Neural progenitor cell (in vitro differentiated cells): ENCODE results near the gene STPG1. TPM values are rescaled to one million over a fixed set of nuclear protein-coding genes. Genes with fewer than 3 reads are reported as not detected.

Experiments used
- DNase-seq: peaks from one replicate; pipeline ENCODE4 v3.0.0-alpha.2; 2016; ENCODE audit warnings: low spot score
- H2AFZ ChIP-seq: fragments of 200-600 bp; sonication (generic); replicated peaks from 2 replicates; pipeline ENCODE4 v1.6.1; 2016; ENCODE audit warnings: antibody characterized with exemption
- H3F3A ChIP-seq: fragments of 200-600 bp; sonication (generic); 2 replicates; pipeline ENCODE4 v1.6.1; 2016; ENCODE audit warnings: antibody characterized with exemption, low read depth
- H3K27ac ChIP-seq: fragments of 200-600 bp; sonication (generic); 2 replicates; pipeline ENCODE4 v1.5.1; 2016; ENCODE audit warnings: mild to moderate bottlenecking
- H3K27me3 ChIP-seq: fragments of 200-600 bp; sonication (generic); 2 replicates; pipeline ENCODE4 v1.6.1; 2016; ENCODE audit warnings: mild to moderate bottlenecking, moderate library complexity
- H3K36me3 ChIP-seq: fragments of 200-600 bp; sonication (generic); 2 replicates; pipeline ENCODE4 v1.5.1; 2016
- H3K4me1 ChIP-seq: fragments of 200-600 bp; sonication (generic); 2 replicates; pipeline ENCODE4 v1.6.1; 2016; ENCODE audit warnings: mixed run types
- H3K4me2 ChIP-seq: fragments of 200-600 bp; sonication (generic); 2 replicates; pipeline ENCODE4 v1.6.1; 2016
- H3K4me3 ChIP-seq: fragments of 200-600 bp; sonication (generic); 2 replicates; pipeline ENCODE4 v1.5.1; 2016
- H3K79me2 ChIP-seq: fragments of 200-600 bp; sonication (generic); 2 replicates; pipeline ENCODE4 v1.6.1; 2016; ENCODE audit warnings: low read depth
- H3K9ac ChIP-seq: fragments of 200-600 bp; sonication (generic); 2 replicates; pipeline ENCODE4 v1.6.1; 2016
- H3K9me3 ChIP-seq: fragments of 200-600 bp; sonication (generic); 2 replicates; pipeline ENCODE4 v1.5.1; 2016; ENCODE audit warnings: low read depth
- H4K20me1 ChIP-seq: fragments of 200-600 bp; sonication (generic); 2 replicates; pipeline ENCODE4 v1.6.1; 2016; ENCODE audit warnings: low read depth
- H3K27ac Mint-ChIP-seq: 3 replicates; pipeline ENCODE4 v1.8.0; 2021; ENCODE audit warnings: mixed read lengths
- H3K27me3 Mint-ChIP-seq: 2 replicates; pipeline ENCODE4 v1.8.0; 2022; ENCODE audit warnings: low read depth, mild to moderate bottlenecking, inconsistent platforms, moderate library complexity, mixed read lengths; ENCODE audit not compliant: insufficient read depth
- H3K36me3 Mint-ChIP-seq: 3 replicates; pipeline ENCODE4 v1.8.0; 2021; ENCODE audit warnings: mixed read lengths
- H3K4me1 Mint-ChIP-seq: 3 replicates; pipeline ENCODE4 v1.8.0; 2021; ENCODE audit warnings: mixed read lengths
- H3K4me3 Mint-ChIP-seq: 3 replicates; pipeline ENCODE4 v1.8.0; 2021; ENCODE audit warnings: mild to moderate bottlenecking, moderate library complexity, mixed read lengths
- H3K9me3 Mint-ChIP-seq: 3 replicates; pipeline ENCODE4 v1.8.0; 2020; ENCODE audit warnings: mixed read lengths
- EZH2 ChIP-seq: fragments of 200-600 bp; sonication (generic); IDR thresholded peaks from 2 replicates; pipeline ENCODE4 v1.6.1; 2017; ENCODE audit warnings: antibody characterized with exemption, mild to moderate bottlenecking, moderate library complexity
- EZH2phosphoT487 ChIP-seq: fragments of 200-600 bp; sonication (generic); IDR thresholded peaks from 2 replicates; pipeline ENCODE4 v1.6.1; 2017; ENCODE audit warnings: antibody characterized with exemption
- total RNA-seq: library from RNA; depleted of rRNA; stranded (reverse); fragments of >200 nt; gene quantifications from 2 replicates; pipeline ENCODE4 v1.2.3, GENCODE V29; 2015; ENCODE audit warnings: low replicate concordance
- TF ChIP-seq, protein P1 (sequence below): fragments of 200-600 bp; sonication (generic); IDR thresholded peaks from 2 replicates; pipeline ENCODE4 v1.5.1; 2017; ENCODE audit warnings: antibody characterized with exemption, mild to moderate bottlenecking

STPG1 gene
- total RNA-seq, 1 donor from 2014 or later, result 15.9 TPM

DNA sequence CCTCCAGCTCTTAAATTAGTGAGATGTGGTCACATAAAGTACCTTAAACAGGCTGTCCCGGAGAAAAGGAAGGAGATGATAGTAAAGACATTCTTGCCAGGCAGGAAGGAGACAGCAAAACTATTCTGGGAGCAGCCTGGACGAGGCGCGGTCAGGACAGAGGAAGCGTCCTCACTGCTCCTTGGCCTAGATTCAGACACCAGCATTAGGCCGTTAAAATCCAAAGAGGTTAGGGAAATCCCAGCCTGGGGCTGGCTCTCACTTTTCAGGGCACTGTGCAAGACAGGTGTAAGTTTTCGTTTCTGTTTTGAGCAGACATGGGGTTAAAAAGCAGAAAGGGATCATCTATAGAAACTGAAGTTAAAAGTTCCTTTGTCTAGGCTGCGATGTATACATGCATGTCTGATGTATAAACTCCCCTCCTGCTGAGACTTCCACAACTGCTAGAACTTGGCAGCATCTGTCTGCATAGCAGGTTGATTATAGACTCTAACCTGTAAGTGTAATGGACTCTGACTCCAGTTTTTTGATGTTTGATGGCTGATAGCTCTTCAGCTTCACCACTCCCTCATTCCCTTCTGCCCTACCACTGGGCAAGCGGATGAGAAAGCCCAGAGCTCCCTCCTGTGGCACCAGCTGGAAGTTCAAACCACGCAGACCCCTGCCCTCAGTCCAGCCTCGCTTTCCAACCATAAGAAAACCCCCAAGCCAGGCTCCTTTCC lies 21.5 kb downstream of the STPG1 start:
- Histone ChIP-seq H3K27ac (no peak overlapping the region), H3K9me3 (no peaks in the 10 kb centered on the region), H3K27me3 (no peaks in the 10 kb centered on the region), H3K4me1 (peaks cover 10% of the 10 kb centered on the region), H3K4me2 (no peak overlapping the region), H2AFZ (no peak overlapping the region), H3F3A (peaks cover 24% of the 10 kb centered on the region), H4K20me1 (no peaks in the 10 kb centered on the region), H3K36me3 (no peaks in the 10 kb centered on the region), H3K9ac (no peak overlapping the region), H3K4me3 (no peak overlapping the region), H3K79me2 (no peaks in the 10 kb centered on the region)
- peaks cover 1% of the 10 kb centered on the region for H3K36me3 Mint-ChIP-seq
- H3K27ac Mint-ChIP-seq, result no peak overlapping the region
- H3K9me3 Mint-ChIP-seq, result no peaks in the 10 kb centered on the region
- no peak overlapping the region for H3K4me3 Mint-ChIP-seq
- DNase-seq, result peak; percentile 86
- H3K4me1 Mint-ChIP-seq, result peaks cover 17% of the 10 kb centered on the region
- TF ChIP-seq, protein P1, sequence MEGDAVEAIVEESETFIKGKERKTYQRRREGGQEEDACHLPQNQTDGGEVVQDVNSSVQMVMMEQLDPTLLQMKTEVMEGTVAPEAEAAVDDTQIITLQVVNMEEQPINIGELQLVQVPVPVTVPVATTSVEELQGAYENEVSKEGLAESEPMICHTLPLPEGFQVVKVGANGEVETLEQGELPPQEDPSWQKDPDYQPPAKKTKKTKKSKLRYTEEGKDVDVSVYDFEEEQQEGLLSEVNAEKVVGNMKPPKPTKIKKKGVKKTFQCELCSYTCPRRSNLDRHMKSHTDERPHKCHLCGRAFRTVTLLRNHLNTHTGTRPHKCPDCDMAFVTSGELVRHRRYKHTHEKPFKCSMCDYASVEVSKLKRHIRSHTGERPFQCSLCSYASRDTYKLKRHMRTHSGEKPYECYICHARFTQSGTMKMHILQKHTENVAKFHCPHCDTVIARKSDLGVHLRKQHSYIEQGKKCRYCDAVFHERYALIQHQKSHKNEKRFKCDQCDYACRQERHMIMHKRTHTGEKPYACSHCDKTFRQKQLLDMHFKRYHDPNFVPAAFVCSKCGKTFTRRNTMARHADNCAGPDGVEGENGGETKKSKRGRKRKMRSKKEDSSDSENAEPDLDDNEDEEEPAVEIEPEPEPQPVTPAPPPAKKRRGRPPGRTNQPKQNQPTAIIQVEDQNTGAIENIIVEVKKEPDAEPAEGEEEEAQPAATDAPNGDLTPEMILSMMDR, result peak; percentile 86
- TF ChIP-seq EZH2phosphoT487, result no peak
- no peak for TF ChIP-seq EZH2
- peaks cover 4% of the 10 kb centered on the region for H3K27me3 Mint-ChIP-seq

DNA sequence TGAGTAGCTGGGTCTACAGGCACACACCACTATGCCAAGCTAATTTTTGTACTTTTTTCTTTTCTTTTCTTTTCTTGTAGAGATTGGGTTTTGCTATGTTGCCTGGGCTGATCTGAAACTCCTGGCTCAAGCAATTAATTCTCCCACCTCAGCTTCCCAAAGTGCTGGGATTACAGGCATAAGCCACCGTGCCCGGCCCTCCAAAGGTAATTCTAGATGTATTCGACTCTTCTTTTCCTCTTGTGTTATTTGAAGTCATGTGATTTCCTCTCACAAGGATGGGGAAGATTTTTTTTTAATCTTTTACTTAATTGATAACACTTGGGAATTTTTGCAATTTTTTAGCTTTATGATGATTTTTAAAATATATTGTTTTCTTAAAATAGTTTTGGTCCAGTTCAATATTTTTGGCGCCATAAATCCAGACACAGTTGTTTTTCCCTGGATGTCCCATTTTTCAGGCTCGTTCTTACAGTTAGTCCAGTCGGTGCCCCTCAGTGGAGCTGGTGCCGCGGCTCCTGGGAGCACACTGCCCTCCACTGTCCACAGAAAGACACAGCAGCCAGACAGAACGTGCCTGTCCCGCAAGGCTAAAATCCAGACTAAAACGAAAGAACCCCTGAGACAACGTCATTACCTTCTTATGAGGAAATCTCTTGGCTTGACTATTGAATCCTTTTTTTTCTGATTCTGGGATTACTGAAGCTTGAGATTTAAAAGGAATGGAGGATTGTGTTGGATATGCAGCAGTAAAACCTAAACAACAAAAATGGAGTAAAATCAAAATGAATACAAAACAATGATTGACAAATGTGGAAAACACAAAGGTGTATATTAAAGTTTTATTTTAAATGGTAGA lies 22.4 kb downstream of the STPG1 start:
- TF ChIP-seq, protein P1, result peak; percentile 93
- no peak for TF ChIP-seq EZH2phosphoT487
- no peak for TF ChIP-seq EZH2
- H3K27me3 Mint-ChIP-seq, result peaks cover 6% of the 10 kb centered on the region
- Histone ChIP-seq H3F3A (peaks cover 24% of the 10 kb centered on the region), H3K27ac (no peak overlapping the region), H3K9me3 (no peaks in the 10 kb centered on the region), H3K4me3 (no peak overlapping the region), H3K27me3 (no peaks in the 10 kb centered on the region), H3K9ac (no peak overlapping the region), H4K20me1 (no peaks in the 10 kb centered on the region), H3K4me2 (no peak overlapping the region), H3K36me3 (no peaks in the 10 kb centered on the region), H3K79me2 (no peaks in the 10 kb centered on the region), H3K4me1 (peaks cover 10% of the 10 kb centered on the region), H2AFZ (no peak overlapping the region)
- no peak overlapping the region for H3K27ac Mint-ChIP-seq
- no peak overlapping the region for H3K4me3 Mint-ChIP-seq
- H3K36me3 Mint-ChIP-seq, result peaks cover 5% of the 10 kb centered on the region
- no peaks in the 10 kb centered on the region for H3K9me3 Mint-ChIP-seq
- DNase-seq, result peak; percentile 89
- peaks cover 19% of the 10 kb centered on the region for H3K4me1 Mint-ChIP-seq

DNA sequence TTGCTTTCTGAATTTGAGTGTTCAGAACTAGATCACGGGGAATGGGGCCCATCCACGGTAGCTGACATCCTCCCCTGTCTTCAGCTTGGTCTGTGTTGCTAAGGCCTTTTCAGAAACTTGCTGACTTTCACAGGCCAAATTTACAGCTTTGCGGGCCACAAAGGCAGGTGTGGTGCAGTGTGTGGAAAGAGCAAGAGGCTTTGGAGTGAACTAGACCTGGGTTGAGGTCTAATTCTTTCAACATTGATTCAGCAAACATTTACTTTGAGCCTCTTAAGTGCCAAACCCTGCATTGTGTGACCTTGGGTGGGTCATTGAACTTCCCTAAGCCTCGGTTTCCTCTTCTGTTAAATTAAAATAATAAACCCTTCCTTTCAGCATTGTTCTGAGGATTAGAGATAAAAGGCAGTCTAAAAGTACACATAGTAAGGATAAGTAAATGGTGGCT lies 24.3 kb downstream of the STPG1 start:
- Mint-ChIP-seq H3K9me3 (no peaks in the 10 kb centered on the region), H3K4me3 (no peak overlapping the region), H3K27me3 (peaks cover 6% of the 10 kb centered on the region), H3K27ac (no peak overlapping the region), H3K4me1 (peaks cover 20% of the 10 kb centered on the region), H3K36me3 (peaks cover 5% of the 10 kb centered on the region)
- no peaks in the 10 kb centered on the region for H3K27me3 ChIP-seq
- no peaks in the 10 kb centered on the region for H3K9me3 ChIP-seq
- H3K4me2 ChIP-seq, result no peak overlapping the region
- no peaks in the 10 kb centered on the region for H3K79me2 ChIP-seq
- peaks cover 10% of the 10 kb centered on the region for H3K4me1 ChIP-seq
- no peaks in the 10 kb centered on the region for H3K36me3 ChIP-seq
- DNase-seq, result no peak
- no peak overlapping the region for H2AFZ ChIP-seq
- no peak overlapping the region for H3K4me3 ChIP-seq
- no peak overlapping the region for H3K9ac ChIP-seq
- TF ChIP-seq EZH2phosphoT487 (no peak), EZH2 (no peak)
- TF ChIP-seq, protein P1, result no peak
- no peaks in the 10 kb centered on the region for H4K20me1 ChIP-seq
- no peak overlapping the region for H3K27ac ChIP-seq
- peaks cover 24% of the 10 kb centered on the region for H3F3A ChIP-seq
